H9 (cell line): Measurements from ENCODE around the gene MITF. TPM values are rescaled to one million over a fixed set of nuclear protein-coding genes. Genes with fewer than 3 reads are reported as not detected.

Experiments
- DNase-seq: peaks from one replicate; pipeline ENCODE4 v3.0.0-alpha.2; 2017
- H2AFZ ChIP-seq: one replicate; pipeline ENCODE4 v1.6.1; 2013; ENCODE audit warnings: mild to moderate bottlenecking, low read length, control low read depth, moderate library complexity
- H2AK5ac ChIP-seq: 2 replicates; pipeline ENCODE4 v1.6.1; 2013; ENCODE audit warnings: low read length, control low read depth, mixed read lengths; ENCODE audit not compliant: insufficient read length
- H2BK120ac ChIP-seq: one replicate; pipeline ENCODE4 v1.6.1; 2013; ENCODE audit warnings: low read depth, mild to moderate bottlenecking, low read length, control low read depth, inconsistent platforms; ENCODE audit not compliant: poor library complexity, severe bottlenecking
- H2BK12ac ChIP-seq: 2 replicates; pipeline ENCODE4 v1.6.1; 2013; ENCODE audit warnings: low read length, control low read depth, mixed read lengths, low read depth; ENCODE audit not compliant: insufficient read length
- H2BK15ac ChIP-seq: 2 replicates; pipeline ENCODE4 v1.6.1; 2013; ENCODE audit warnings: low read depth, low read length, control low read depth
- H2BK20ac ChIP-seq: one replicate; pipeline ENCODE4 v1.6.1; 2013; ENCODE audit warnings: low read depth, mild to moderate bottlenecking, low read length, control low read depth, inconsistent platforms; ENCODE audit not compliant: poor library complexity, severe bottlenecking
- H2BK5ac ChIP-seq: 2 replicates; pipeline ENCODE4 v1.6.1; 2013; ENCODE audit warnings: low read length, control low read depth, mixed read lengths; ENCODE audit not compliant: insufficient read length
- H3K14ac ChIP-seq: 2 replicates; pipeline ENCODE4 v1.6.1; 2013; ENCODE audit warnings: low read length, control low read depth; ENCODE audit not compliant: insufficient read depth
- H3K18ac ChIP-seq: 2 replicates; pipeline ENCODE4 v1.6.1; 2013; ENCODE audit warnings: low read depth, mild to moderate bottlenecking, mixed read lengths, low read length, control low read depth; ENCODE audit not compliant: insufficient read length
- H3K23ac ChIP-seq: 2 replicates; pipeline ENCODE4 v1.6.1; 2013; ENCODE audit warnings: low read length, control low read depth, mixed read lengths, low read depth; ENCODE audit not compliant: insufficient read length
- H3K23me2 ChIP-seq: 2 replicates; pipeline ENCODE4 v1.6.1; 2013; ENCODE audit warnings: low read depth, mild to moderate bottlenecking, mixed read lengths, low read length, control low read depth; ENCODE audit not compliant: insufficient read length, poor library complexity, severe bottlenecking
- H3K27ac ChIP-seq: 2 replicates; pipeline ENCODE4 v1.5.1; 2013; ENCODE audit warnings: low read length, control low read depth, mixed read lengths, low read depth; ENCODE audit not compliant: insufficient read length
- H3K27me3 ChIP-seq: 2 replicates; pipeline ENCODE4 v1.6.1; 2013; ENCODE audit warnings: low read length, control low read depth, inconsistent platforms; ENCODE audit not compliant: insufficient read depth
- H3K4ac ChIP-seq: 2 replicates; pipeline ENCODE4 v1.6.1; 2013; ENCODE audit warnings: low read depth, mild to moderate bottlenecking, control low read depth, inconsistent platforms, low read length, moderate library complexity
- H3K4me1 ChIP-seq: 2 replicates; pipeline ENCODE4 v1.6.1; 2013; ENCODE audit warnings: low read length, control low read depth, inconsistent platforms; ENCODE audit not compliant: insufficient read depth
- H3K4me2 ChIP-seq: 2 replicates; pipeline ENCODE4 v1.6.1; 2013; ENCODE audit warnings: low read length, control low read depth, mixed read lengths; ENCODE audit not compliant: insufficient read length, insufficient read depth
- H3K56ac ChIP-seq: 2 replicates; pipeline ENCODE4 v1.6.1; 2013; ENCODE audit warnings: low read depth, mild to moderate bottlenecking, mixed read lengths, low read length, control low read depth; ENCODE audit not compliant: insufficient read length
- H3K79me1 ChIP-seq: 2 replicates; pipeline ENCODE4 v1.6.1; 2013; ENCODE audit warnings: low read depth, mild to moderate bottlenecking, moderate library complexity, low read length, control low read depth, inconsistent platforms; ENCODE audit not compliant: insufficient read depth, poor library complexity, severe bottlenecking
- H3K79me2 ChIP-seq: 2 replicates; pipeline ENCODE4 v1.6.1; 2013; ENCODE audit warnings: low read length, control low read depth, inconsistent platforms; ENCODE audit not compliant: insufficient read depth
- H3K9ac ChIP-seq: 2 replicates; pipeline ENCODE4 v1.6.1; 2013; ENCODE audit warnings: low read length, control low read depth, mixed read lengths; ENCODE audit not compliant: insufficient read length; ENCODE audit errors: extremely low read depth
- H3K9me3 ChIP-seq: one replicate; pipeline ENCODE4 v1.6.1; 2013; ENCODE audit warnings: low read depth, low read length, inconsistent platforms; ENCODE audit not compliant: control insufficient read depth
- H3T11ph ChIP-seq: one replicate; pipeline ENCODE4 v1.6.1; 2013; ENCODE audit warnings: mild to moderate bottlenecking, low read length, control low read depth, inconsistent platforms
- H4K20me1 ChIP-seq: one replicate; pipeline ENCODE4 v1.6.1; 2013; ENCODE audit not compliant: control insufficient read depth, insufficient read length, insufficient read depth
- H4K5ac ChIP-seq: 2 replicates; pipeline ENCODE4 v1.6.1; 2013; ENCODE audit warnings: low read depth, mild to moderate bottlenecking, mixed read lengths, low read length, control low read depth; ENCODE audit not compliant: insufficient read length
- H4K8ac ChIP-seq: replicated peaks from 2 replicates; pipeline ENCODE4 v1.6.1; 2013; ENCODE audit warnings: low read length, control low read depth, mixed read lengths, low read depth; ENCODE audit not compliant: insufficient read length
- H4K91ac ChIP-seq: 2 replicates; pipeline ENCODE4 v1.6.1; 2013; ENCODE audit warnings: low read depth, mild to moderate bottlenecking, moderate library complexity, mixed read lengths, low read length, control low read depth; ENCODE audit not compliant: insufficient read length
- H3K27ac Mint-ChIP-seq, 3 experiments: 2 replicates in 2 of 3; 3 replicates in 1 of 3; pipeline ENCODE4 v1.8.0; 2020 to 2021; ENCODE audit warnings: mixed read lengths in 3 of 3, mild to moderate bottlenecking in 1 of 3, moderate library complexity in 1 of 3
- H3K27me3 Mint-ChIP-seq: 2 replicates; pipeline ENCODE4 v1.8.0; 2021; ENCODE audit warnings: low read depth, mild to moderate bottlenecking, moderate library complexity, mixed read lengths
- H3K36me3 Mint-ChIP-seq, 3 experiments: 2 replicates in 2 of 3; 3 replicates in 1 of 3; pipeline ENCODE4 v1.8.0; 2020 to 2021; ENCODE audit warnings: low read depth in 3 of 3, mixed read lengths in 3 of 3; ENCODE audit not compliant: insufficient read depth in 1 of 3
- H3K4me1 Mint-ChIP-seq, 2 experiments: 2 replicates each; pipeline ENCODE4 v1.8.0; 2020; ENCODE audit warnings: mixed read lengths in 2 of 2
- H3K4me3 Mint-ChIP-seq, 2 experiments: 2 replicates in 1 of 2; 3 replicates in 1 of 2; pipeline ENCODE4 v1.8.0; 2020 to 2021; ENCODE audit warnings: mild to moderate bottlenecking in 2 of 2, mixed read lengths in 2 of 2, moderate library complexity in 1 of 2
- H3K9me3 Mint-ChIP-seq, 2 experiments: 2 replicates in 1 of 2; 3 replicates in 1 of 2; pipeline ENCODE4 v1.8.0; 2020; ENCODE audit warnings: mild to moderate bottlenecking in 2 of 2, mixed read lengths in 2 of 2, moderate library complexity in 1 of 2
- CTCF ChIP-seq: fragments of 200-600 bp; sonication (generic); conservative IDR thresholded peaks from 3 replicates; pipeline ENCODE4 v1.8.0; 2021; ENCODE audit warnings: antibody characterized with exemption, mild to moderate bottlenecking
- WGBS: extraction: QIAGEN DNeasy Blood & Tissue Kit; methylation state at CpG from one replicate; pipeline ENCODE4 v1.1.7; 2013; ENCODE audit warnings: missing lambda C conversion rate, low lambda C conversion rate, mixed read lengths; ENCODE audit not compliant: insufficient read length; ENCODE audit errors: extremely low coverage; 5-methylcytosine and 5-hydroxymethylcytosine counted together
- total RNA-seq: library from RNA; stranded (reverse); gene quantifications from 2 replicates; pipeline ENCODE4 v1.2.1, GENCODE V29; 2021

MITF gene
- total RNA-seq, 1 experiment from 2014 or later: 0.81 TPM

- Histone ChIP-seq H4K8ac (no peak overlapping the region), H3T11ph (no peak overlapping the region), H4K91ac (no peak overlapping the region), H3K4me1 (no peaks in the 10 kb centered on the region; the same call in 1 of the 2 replicates), H3K23me2 (no peaks in the 10 kb centered on the region), H2AK5ac (no peak overlapping the region), H3K56ac (no peak overlapping the region), H4K20me1 (no peaks in the 10 kb centered on the region), H3K4ac (no peak overlapping the region), H3K9me3 (no peaks in the 10 kb centered on the region), H3K79me1 (no peaks in the 10 kb centered on the region), H2BK5ac (no peak overlapping the region), H2BK20ac (no peak overlapping the region), H3K79me2 (no peaks in the 10 kb centered on the region), H2BK15ac (no peak overlapping the region), H2BK120ac (no peak overlapping the region), H3K27me3 (no peaks in the 10 kb centered on the region), H2BK12ac (no peak overlapping the region), H3K4me2 (no peak overlapping the region), H3K14ac (no peak overlapping the region), H3K23ac (no peak overlapping the region), H3K9ac (no peak overlapping the region), H4K5ac (no peak overlapping the region), H3K27ac (no peak overlapping the region), H2AFZ (no peak overlapping the region), H3K18ac (no peak overlapping the region)
- no CpG with 5 or more reads among the region's 3 CpGs for WGBS
- no peak for TF ChIP-seq CTCF
- H3K27ac Mint-ChIP-seq: no peak overlapping the region
- H3K4me1 Mint-ChIP-seq: peaks cover 8 to 15% of the 10 kb centered on the region in 2 experiments
- H3K9me3 Mint-ChIP-seq: no peaks in the 10 kb centered on the region
- peaks cover 11% of the 10 kb centered on the region for H3K27me3 Mint-ChIP-seq
- no peak overlapping the region for H3K4me3 Mint-ChIP-seq
- DNase-seq: no peak
- H3K36me3 Mint-ChIP-seq: no peaks in the 10 kb centered on the region
Observed at GRCh38 chr3:69725994-69726571, 13.2 kb upstream of the MITF start.
